WTC11 (cell line): Measurements from ENCODE around the gene MTSS2. TPM values are rescaled to one million over a fixed set of nuclear protein-coding genes. Genes with fewer than 3 reads are reported as not detected.
A peak's percentile ranks its signal among the peaks of the same experiment; 100 is the strongest.

Experiments
- ATAC-seq: fragments of 200-7000 bp; cut with Tn5 transposase; 2 replicates; pipeline ENCODE4 v1.10.0; 2021; ENCODE audit warnings: mild to moderate bottlenecking, moderate library complexity
- CTCF ChIA-PET: fragments of 300-600 bp; sonication (Branson Sonifier 250); formaldehyde crosslinking; loops from one replicate; lab custom pipeline; 2021; ENCODE audit warnings: antibody characterized with exemption; lab: Charles Lee
- POLR2A ChIA-PET: fragments of 350-600 bp; sonication (Branson Sonifier 250); formaldehyde crosslinking; loops from one replicate; lab custom pipeline; 2021; ENCODE audit warnings: antibody characterized with exemption; lab: Charles Lee
- DNase-seq: peaks from one replicate; pipeline ENCODE4 v3.0.0; 2021; ENCODE audit warnings: low spot score
- H3K27ac Mint-ChIP-seq: 2 replicates; pipeline ENCODE4 v1.8.0; 2021; ENCODE audit warnings: mixed read lengths
- H3K27me3 Mint-ChIP-seq: 2 replicates; pipeline ENCODE4 v1.8.0; 2021; ENCODE audit warnings: low read depth, mild to moderate bottlenecking, moderate library complexity, mixed read lengths
- H3K36me3 Mint-ChIP-seq: 2 replicates; pipeline ENCODE4 v1.8.0; 2021; ENCODE audit warnings: mixed read lengths
- H3K4me1 Mint-ChIP-seq: 2 replicates; pipeline ENCODE4 v1.8.0; 2022; ENCODE audit warnings: mixed read lengths
- H3K4me3 Mint-ChIP-seq: 2 replicates; pipeline ENCODE4 v1.8.0; 2021; ENCODE audit warnings: mild to moderate bottlenecking, moderate library complexity, mixed read lengths
- H3K9me3 Mint-ChIP-seq: 2 replicates; pipeline ENCODE4 v1.8.0; 2021; ENCODE audit warnings: mixed read lengths
- ATF1 ChIP-seq: sonication (generic); formaldehyde crosslinking; IDR thresholded peaks from 2 replicates; pipeline ENCODE4 v1.8.1; 2023; ENCODE audit warnings: mild to moderate bottlenecking, moderate library complexity, missing genetic modification reagents
- CBFB ChIP-seq: sonication (generic); formaldehyde crosslinking; IDR thresholded peaks from 2 replicates; pipeline ENCODE4 v1.8.1; 2022; ENCODE audit warnings: mild to moderate bottlenecking, low read depth, missing genetic modification reagents
- CREB1 ChIP-seq: sonication (generic); formaldehyde crosslinking; IDR thresholded peaks from 2 replicates; pipeline ENCODE4 v1.8.0; 2023; ENCODE audit warnings: mild to moderate bottlenecking, missing genetic modification reagents
- CREM ChIP-seq: sonication (generic); formaldehyde crosslinking; IDR thresholded peaks from 2 replicates; pipeline ENCODE4 v1.8.1; 2022; ENCODE audit warnings: mild to moderate bottlenecking, missing genetic modification reagents, moderate library complexity
- E2F1 ChIP-seq: sonication (generic); formaldehyde crosslinking; IDR thresholded peaks from 2 replicates; pipeline ENCODE4 v1.8.0; 2022; ENCODE audit warnings: mild to moderate bottlenecking, missing genetic modification reagents
- ESRRA ChIP-seq: sonication (generic); formaldehyde crosslinking; IDR thresholded peaks from 2 replicates; pipeline ENCODE4 v1.8.1; 2022; ENCODE audit warnings: mild to moderate bottlenecking, missing genetic modification reagents, borderline replicate concordance
- FOXK1 ChIP-seq: sonication (generic); formaldehyde crosslinking; IDR thresholded peaks from 2 replicates; pipeline ENCODE4 v1.8.0; 2022; ENCODE audit warnings: mild to moderate bottlenecking, moderate library complexity, missing genetic modification reagents
- HMGA2 ChIP-seq: fragments of 250-450 bp; sonication (Bioruptor Pico); IDR thresholded peaks from 2 replicates; pipeline ENCODE4 v1.4.0; 2021; ENCODE audit warnings: mild to moderate bottlenecking, moderate library complexity
- JUN ChIP-seq: sonication (generic); formaldehyde crosslinking; IDR thresholded peaks from 2 replicates; pipeline ENCODE4 v1.8.0; 2023; ENCODE audit warnings: mild to moderate bottlenecking, missing genetic modification reagents
- KAT7 ChIP-seq: sonication (generic); formaldehyde crosslinking; IDR thresholded peaks from 2 replicates; pipeline ENCODE4 v1.8.1; 2023; ENCODE audit warnings: missing genetic modification reagents, mild to moderate bottlenecking, borderline replicate concordance
- MXD4 ChIP-seq: fragments of 250-450 bp; sonication (Bioruptor Pico); IDR thresholded peaks from 2 replicates; pipeline ENCODE4 v1.8.0; 2021; ENCODE audit warnings: mild to moderate bottlenecking, moderate library complexity, borderline replicate concordance
- NR2C2 ChIP-seq: sonication (generic); formaldehyde crosslinking; IDR thresholded peaks from 2 replicates; pipeline ENCODE4 v1.8.0; 2022; ENCODE audit warnings: mild to moderate bottlenecking, missing genetic modification reagents
- PRDM15 ChIP-seq: sonication (generic); formaldehyde crosslinking; IDR thresholded peaks from 2 replicates; pipeline ENCODE4 v1.8.0; 2022; ENCODE audit warnings: missing genetic modification reagents
- RORB ChIP-seq: fragments of 250-450 bp; sonication (Bioruptor Pico); IDR thresholded peaks from 2 replicates; pipeline ENCODE4 v1.9.0; 2021; ENCODE audit warnings: mild to moderate bottlenecking
- TEAD4 ChIP-seq: sonication (generic); formaldehyde crosslinking; IDR thresholded peaks from 2 replicates; pipeline ENCODE4 v1.8.0; 2022; ENCODE audit warnings: mild to moderate bottlenecking, missing genetic modification reagents
- ZBTB21 ChIP-seq: sonication (generic); formaldehyde crosslinking; IDR thresholded peaks from 2 replicates; pipeline ENCODE4 v1.8.1; 2023; ENCODE audit warnings: mild to moderate bottlenecking, missing genetic modification reagents, borderline replicate concordance
- ZNF219 ChIP-seq: sonication (generic); formaldehyde crosslinking; IDR thresholded peaks from 2 replicates; pipeline ENCODE4 v1.8.0; 2023; ENCODE audit warnings: missing genetic modification reagents, mild to moderate bottlenecking, borderline replicate concordance
- ZSCAN18 ChIP-seq: fragments of 250-450 bp; sonication (Bioruptor Pico); IDR thresholded peaks from 2 replicates; pipeline ENCODE4 v2.1.2; 2022; ENCODE audit warnings: mild to moderate bottlenecking, moderate library complexity
- total RNA-seq: library from RNA; stranded (reverse); gene quantifications from 3 replicates; pipeline ENCODE4 v1.2.3, GENCODE V29; 2021
- TF ChIP-seq, protein P1 (sequence below): sonication (generic); formaldehyde crosslinking; IDR thresholded peaks from 2 replicates; pipeline ENCODE4 v1.8.0; 2023; ENCODE audit warnings: missing genetic modification reagents
- TF ChIP-seq, protein P2 (sequence below): fragments of 250-450 bp; sonication (Bioruptor Pico); IDR thresholded peaks from 2 replicates; pipeline ENCODE4 v1.9.0; 2021; ENCODE audit warnings: moderate library complexity, mild to moderate bottlenecking, inconsistent platforms, borderline replicate concordance
- TF ChIP-seq, protein P3 (sequence below): sonication (generic); formaldehyde crosslinking; IDR thresholded peaks from 2 replicates; pipeline ENCODE4 v1.8.0; 2022; ENCODE audit warnings: mild to moderate bottlenecking, missing genetic modification reagents

The MTSS2 gene
- total RNA-seq, 1 experiment from 2014 or later = 28.3 TPM

DNA sequence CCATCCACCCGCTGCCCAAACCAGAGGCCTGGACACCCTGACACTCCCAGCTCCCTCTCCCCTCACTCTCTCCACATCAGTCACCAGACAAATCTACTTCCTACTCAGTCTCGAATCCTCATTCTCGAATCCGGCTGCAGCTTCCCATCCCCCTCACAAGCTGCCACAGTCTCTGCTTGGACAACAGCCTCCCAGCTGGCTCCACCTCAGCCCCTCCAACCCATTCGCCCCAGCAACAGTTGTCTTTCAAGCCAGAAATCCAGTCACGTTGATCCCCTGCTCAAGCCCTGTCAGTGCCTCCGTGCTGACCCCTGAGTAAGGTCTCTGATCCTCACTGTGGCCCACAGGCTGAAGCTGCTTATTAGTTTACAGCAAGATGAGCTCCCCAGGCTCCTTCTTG, 44.2 kb upstream of the MTSS2 start:
- Mint-ChIP-seq H3K4me1 (peaks cover 4% of the 10 kb centered on the region), H3K36me3 (peaks cover 4% of the 10 kb centered on the region), H3K4me3 (no peak overlapping the region), H3K27me3 (no peaks in the 10 kb centered on the region), H3K9me3 (no peaks in the 10 kb centered on the region), H3K27ac (peak overlapping the region; percentile 7; the same call in 1 of the 2 replicates)
- no peak for TF ChIP-seq E2F1
- TF ChIP-seq, protein P1, sequence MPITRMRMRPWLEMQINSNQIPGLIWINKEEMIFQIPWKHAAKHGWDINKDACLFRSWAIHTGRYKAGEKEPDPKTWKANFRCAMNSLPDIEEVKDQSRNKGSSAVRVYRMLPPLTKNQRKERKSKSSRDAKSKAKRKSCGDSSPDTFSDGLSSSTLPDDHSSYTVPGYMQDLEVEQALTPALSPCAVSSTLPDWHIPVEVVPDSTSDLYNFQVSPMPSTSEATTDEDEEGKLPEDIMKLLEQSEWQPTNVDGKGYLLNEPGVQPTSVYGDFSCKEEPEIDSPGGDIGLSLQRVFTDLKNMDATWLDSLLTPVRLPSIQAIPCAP (CRISPR knock-in tag) = no peak
- TF ChIP-seq MXD4 (CRISPR knock-in tag) = no peak
- no peak for TF ChIP-seq ZBTB21
- no peak for TF ChIP-seq ZNF219 (CRISPR knock-in tag)
- TF ChIP-seq, protein P2, sequence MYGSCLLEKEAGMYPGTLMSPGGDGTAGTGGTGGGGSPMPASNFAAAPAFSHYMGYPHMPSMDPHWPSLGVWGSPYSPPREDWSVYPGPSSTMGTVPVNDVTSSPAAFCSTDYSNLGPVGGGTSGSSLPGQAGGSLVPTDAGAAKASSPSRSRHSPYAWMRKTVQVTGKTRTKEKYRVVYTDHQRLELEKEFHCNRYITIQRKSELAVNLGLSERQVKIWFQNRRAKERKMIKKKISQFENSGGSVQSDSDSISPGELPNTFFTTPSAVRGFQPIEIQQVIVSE (CRISPR knock-in tag) = no peak
- no peak for TF ChIP-seq CBFB (CRISPR knock-in tag)
- TF ChIP-seq FOXK1 (CRISPR knock-in tag) = no peak
- TF ChIP-seq NR2C2 (CRISPR knock-in tag) = no peak
- DNase-seq = no peak
- no peak for ATAC-seq
- ChIA-PET CTCF (interaction anchor here (1.3 kb wide), 1 partner anchor 8 kb away, joined by 7 read pairs; no protein-coding TSS in a partner anchor), POLR2A (no interaction called here)

- TF ChIP-seq, protein P2 (CRISPR knock-in tag) = no peak
- TF ChIP-seq ATF1 (CRISPR knock-in tag) = no peak
- TF ChIP-seq ZSCAN18 = no peak
- no peak for TF ChIP-seq CREM (CRISPR knock-in tag)
- no peak for TF ChIP-seq RORB (CRISPR knock-in tag)
- TF ChIP-seq KAT7 (CRISPR knock-in tag) = no peak
- no peak for TF ChIP-seq NR2C2 (CRISPR knock-in tag)
- TF ChIP-seq, protein P3, sequence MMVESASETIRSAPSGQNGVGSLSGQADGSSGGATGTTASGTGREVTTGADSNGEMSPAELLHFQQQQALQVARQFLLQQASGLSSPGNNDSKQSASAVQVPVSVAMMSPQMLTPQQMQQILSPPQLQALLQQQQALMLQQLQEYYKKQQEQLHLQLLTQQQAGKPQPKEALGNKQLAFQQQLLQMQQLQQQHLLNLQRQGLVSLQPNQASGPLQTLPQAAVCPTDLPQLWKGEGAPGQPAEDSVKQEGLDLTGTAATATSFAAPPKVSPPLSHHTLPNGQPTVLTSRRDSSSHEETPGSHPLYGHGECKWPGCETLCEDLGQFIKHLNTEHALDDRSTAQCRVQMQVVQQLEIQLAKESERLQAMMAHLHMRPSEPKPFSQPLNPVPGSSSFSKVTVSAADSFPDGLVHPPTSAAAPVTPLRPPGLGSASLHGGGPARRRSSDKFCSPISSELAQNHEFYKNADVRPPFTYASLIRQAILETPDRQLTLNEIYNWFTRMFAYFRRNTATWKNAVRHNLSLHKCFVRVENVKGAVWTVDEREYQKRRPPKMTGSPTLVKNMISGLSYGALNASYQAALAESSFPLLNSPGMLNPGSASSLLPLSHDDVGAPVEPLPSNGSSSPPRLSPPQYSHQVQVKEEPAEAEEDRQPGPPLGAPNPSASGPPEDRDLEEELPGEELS (CRISPR knock-in tag) = no peak
- Mint-ChIP-seq H3K9me3 (no peaks in the 10 kb centered on the region), H3K4me1 (peaks cover 4% of the 10 kb centered on the region), H3K4me3 (no peak overlapping the region), H3K27me3 (no peaks in the 10 kb centered on the region), H3K27ac (no peak overlapping the region), H3K36me3 (peaks cover 4% of the 10 kb centered on the region)
- ATAC-seq (no peak), DNase-seq (no peak)
- ChIA-PET POLR2A (no interaction called here), CTCF (interaction anchor here (1.3 to 2.1 kb wide), 2 partner anchors 9 to 47 kb away, joined by 7 to 10 read pairs; no protein-coding TSS in a partner anchor)
Observed at GRCh38 chr16:70729292-70729691, 43.4 kb upstream of the MTSS2 start.

GRCh38 chr16:70728150-70728549, 42.3 kb upstream of the MTSS2 start:
- H3K9me3 Mint-ChIP-seq = no peaks in the 10 kb centered on the region
- no peaks in the 10 kb centered on the region for H3K27me3 Mint-ChIP-seq
- DNase-seq (no peak), ATAC-seq (no peak)
- H3K4me3 Mint-ChIP-seq = no peak overlapping the region
- H3K4me1 Mint-ChIP-seq = peaks cover 4% of the 10 kb centered on the region
- CTCF ChIA-PET = interaction anchor here (0.7 to 2.6 kb wide), 4 partner anchors 10 to 48 kb away, joined by 3 to 10 read pairs (median 6); no protein-coding TSS in a partner anchor
- no peak overlapping the region for H3K27ac Mint-ChIP-seq
- POLR2A ChIA-PET = interaction anchor here (1.3 kb wide), 1 partner anchor 9 kb away, joined by 3 read pairs; no protein-coding TSS in a partner anchor
- TF ChIP-seq TEAD4 (CRISPR knock-in tag) (no peak), ZNF219 (CRISPR knock-in tag) (no peak), ESRRA (no peak), JUN (CRISPR knock-in tag) (no peak), PRDM15 (CRISPR knock-in tag) (no peak), CREM (CRISPR knock-in tag) (no peak), CREB1 (CRISPR knock-in tag) (no peak), HMGA2 (CRISPR knock-in tag) (no peak)
- peaks cover 4% of the 10 kb centered on the region for H3K36me3 Mint-ChIP-seq
